ENCODE measurements around the gene DNASE2B. TPM values are rescaled to one million over a fixed set of nuclear protein-coding genes. Genes with fewer than 3 reads are reported as not detected.

The DNASE2B gene
- total RNA-seq, 1 donor from 2014 or later = 21.7 TPM

- Histone ChIP-seq H3K27me3 (no peaks in the 10 kb centered on the region), H3K27ac (no peak overlapping the region), H3K36me3 (no peaks in the 10 kb centered on the region), H3K9me3 (no peaks in the 10 kb centered on the region), H3K4me3 (no peak overlapping the region), H3K4me1 (no peaks in the 10 kb centered on the region)
- no peak for ATAC-seq
- DNase-seq = no peak
- TF ChIP-seq CTCF (IDR thresholded peaks at IDR 0.05) = no peak
- intact Hi-C loops (cut with DNase I) = no loop called here
Observed at GRCh38 chr1:84402060-84402459, 3.8 kb downstream of the DNASE2B start.

GRCh38 chr1:84402501-84402900, 4.2 kb downstream of the DNASE2B start:
- peaks cover under 1% of the 10 kb centered on the region for H3K4me1 ChIP-seq
- no peak overlapping the region for H3K27ac ChIP-seq
- no peak for TF ChIP-seq CTCF (IDR thresholded peaks at IDR 0.05)
- H3K27me3 ChIP-seq = no peaks in the 10 kb centered on the region
- ATAC-seq (no peak), DNase-seq (no peak)
- no peaks in the 10 kb centered on the region for H3K9me3 ChIP-seq
- intact Hi-C loops (cut with DNase I) = no loop called here
- no peak overlapping the region for H3K4me3 ChIP-seq
- no peaks in the 10 kb centered on the region for H3K36me3 ChIP-seq

GRCh38 chr1:84403347-84403746, 5.1 kb downstream of the DNASE2B start:
- no peak for DNase-seq
- intact Hi-C loops (cut with DNase I) = no loop called here
- ATAC-seq = peak; percentile 70
- Histone ChIP-seq H3K4me1 (peaks cover 9% of the 10 kb centered on the region), H3K36me3 (no peaks in the 10 kb centered on the region), H3K27ac (no peak overlapping the region), H3K4me3 (no peak overlapping the region), H3K27me3 (no peaks in the 10 kb centered on the region), H3K9me3 (no peaks in the 10 kb centered on the region)
- TF ChIP-seq CTCF (IDR thresholded peaks at IDR 0.05) = no peak

GRCh38 chr1:84406346-84406861, 8.1 kb downstream of the DNASE2B start:
- no peak for DNase-seq
- Histone ChIP-seq H3K27me3 (no peaks in the 10 kb centered on the region), H3K27ac (no peak overlapping the region), H3K9me3 (no peaks in the 10 kb centered on the region), H3K36me3 (no peaks in the 10 kb centered on the region), H3K4me1 (peaks cover 9% of the 10 kb centered on the region), H3K4me3 (no peak overlapping the region)
- no peak for TF ChIP-seq CTCF (IDR thresholded peaks at IDR 0.05)
- ATAC-seq = no peak
- intact Hi-C loops (cut with DNase I) = no loop called here

- TF ChIP-seq CTCF (IDR thresholded peaks at IDR 0.05) = no peak
- Histone ChIP-seq H3K4me3 (no peak overlapping the region), H3K9me3 (no peaks in the 10 kb centered on the region), H3K4me1 (peaks cover 9% of the 10 kb centered on the region), H3K27ac (no peak overlapping the region), H3K27me3 (no peaks in the 10 kb centered on the region), H3K36me3 (no peaks in the 10 kb centered on the region)
- DNase-seq (no peak), ATAC-seq (no peak)
- intact Hi-C loops (cut with DNase I) = no loop called here
Observed at GRCh38 chr1:84407524-84407923, 9.2 kb downstream of the DNASE2B start.

GRCh38 chr1:84407958-84408422, 9.7 kb downstream of the DNASE2B start:
- Histone ChIP-seq H3K27ac (peak overlapping the region; percentile 37), H3K27me3 (no peaks in the 10 kb centered on the region), H3K4me1 (peaks cover 9% of the 10 kb centered on the region), H3K9me3 (no peaks in the 10 kb centered on the region), H3K4me3 (no peak overlapping the region), H3K36me3 (no peaks in the 10 kb centered on the region)
- intact Hi-C loops (cut with DNase I) = no loop called here
- no peak for TF ChIP-seq CTCF (IDR thresholded peaks at IDR 0.05)
- DNase-seq = no peak
- peak; percentile 81 for ATAC-seq
